ENCODE measurements around the gene NXPH3.

Gene NXPH3

GRCh38 chr17:49575679-49576087 lies at the start of gene NXPH3:
Gene NXPH3, plus strand, starts transcription at chr17:49575871. Its CDS starts 349 bp downstream, at chr17:49576220.
- ChIA-PET CTCF (interaction anchor here (0.7 to 18.1 kb wide), 21 partner anchors 8 to 274 kb away, joined by 3 to 1118 read pairs (median 4); partner anchors contain the start of gene SLC35B1), POLR2A (no interaction called here)
- DNase-seq (ENCODE audit: low read depth, low spot score), result no peak
- peak within 1 kb of the TSS; percentile 64 for H3K4me3 ChIP-seq (ENCODE audit: low read depth, low read length)
- TF ChIP-seq CTCF (IDR thresholded peaks at IDR 0.05; ENCODE audit: insufficient read depth, low read length, missing control alignments), result peak; percentile 29

GRCh38 chr17:49527927-49528651 lies 47.6 kb upstream of the NXPH3 start:
- CTCF ChIA-PET, result interaction anchor here (4.4 kb wide), 1 partner anchor 29 kb away, joined by 21 read pairs; no protein-coding TSS in a partner anchor
- H3K4me3 ChIP-seq (ENCODE audit: low read depth, low read length), result no peak overlapping the region
- no peak for TF ChIP-seq CTCF (IDR thresholded peaks at IDR 0.05; ENCODE audit: insufficient read depth, low read length, missing control alignments)
- no peak for DNase-seq (ENCODE audit: low read depth, low spot score)
- POLR2A ChIA-PET, result no interaction called here

GRCh38 chr17:49528966-49529365 lies 46.7 kb upstream of the NXPH3 start:
- ChIA-PET POLR2A (no interaction called here), CTCF (interaction anchor here (4.4 kb wide), 1 partner anchor 28 kb away, joined by 21 read pairs; no protein-coding TSS in a partner anchor)
- H3K4me3 ChIP-seq (ENCODE audit: low read depth, low read length), result no peak overlapping the region
- DNase-seq (ENCODE audit: low read depth, low spot score), result no peak
- no peak for TF ChIP-seq CTCF (IDR thresholded peaks at IDR 0.05; ENCODE audit: insufficient read depth, low read length, missing control alignments)

GRCh38 chr17:49530118-49530517 lies 45.6 kb upstream of the NXPH3 start:
- CTCF ChIA-PET, result interaction anchor here (4.4 kb wide), 1 partner anchor 27 kb away, joined by 21 read pairs; no protein-coding TSS in a partner anchor
- TF ChIP-seq CTCF (IDR thresholded peaks at IDR 0.05; ENCODE audit: insufficient read depth, low read length, missing control alignments), result no peak
- no peak for DNase-seq (ENCODE audit: low read depth, low spot score)
- H3K4me3 ChIP-seq (ENCODE audit: low read depth, low read length), result no peak overlapping the region
- POLR2A ChIA-PET, result no interaction called here

- no peak for TF ChIP-seq CTCF (IDR thresholded peaks at IDR 0.05; ENCODE audit: insufficient read depth, low read length, missing control alignments)
- ChIA-PET POLR2A (no interaction called here), CTCF (interaction anchor here (0.8 to 10.8 kb wide), 4 partner anchors 13 to 109 kb away, joined by 3 to 100 read pairs (median 18); no protein-coding TSS in a partner anchor)
- no peak for DNase-seq (ENCODE audit: low read depth, low spot score)
- H3K4me3 ChIP-seq (ENCODE audit: low read depth, low read length), result no peak overlapping the region
Observed at GRCh38 chr17:49543860-49544259, 31.8 kb upstream of the NXPH3 start.

GRCh38 chr17:49545007-49545660 lies 30.5 kb upstream of the NXPH3 start:
- H3K4me3 ChIP-seq (ENCODE audit: low read depth, low read length), result no peak overlapping the region
- no peak for DNase-seq (ENCODE audit: low read depth, low spot score)
- ChIA-PET CTCF (interaction anchor here (1.0 to 10.8 kb wide), 5 partner anchors 12 to 110 kb away, joined by 3 to 100 read pairs (median 8); no protein-coding TSS in a partner anchor), POLR2A (no interaction called here)
- no peak for TF ChIP-seq CTCF (IDR thresholded peaks at IDR 0.05; ENCODE audit: insufficient read depth, low read length, missing control alignments)
